NB4 (cell line): Measurements from ENCODE around the gene MED19.
A peak's percentile ranks its signal among the peaks of the same experiment; 100 is the strongest.

Source experiments
- DNase-seq: peaks from one replicate; pipeline ENCODE4 v3.0.0; 2010; ENCODE audit warnings: low read depth
- H3K4me3 ChIP-seq: one replicate; pipeline ENCODE4 v1.5.1; 2011; ENCODE audit warnings: mild to moderate bottlenecking, low read depth, low read length, moderate library complexity
- MYC ChIP-seq: IDR thresholded peaks from 2 replicates; pipeline ENCODE4 v1.6.1; 2011; ENCODE audit warnings: low read depth, low read length
- POLR2A ChIP-seq: IDR thresholded peaks from 2 replicates; pipeline ENCODE4 v1.6.1; 2011; ENCODE audit warnings: mild to moderate bottlenecking; ENCODE audit not compliant: insufficient read length; ENCODE audit errors: extremely low read depth
- TF ChIP-seq, protein P1 (sequence below): IDR thresholded peaks from one replicate; pipeline ENCODE4 v1.5.1; 2012; ENCODE audit warnings: low read depth, low read length
- TF ChIP-seq, protein P2 (sequence below): IDR thresholded peaks from 2 replicates; pipeline ENCODE4 v1.6.1; 2011; ENCODE audit warnings: low read depth, low read length

MED19 gene

GRCh38 chr11:57745206-57745605 is 33.2 kb upstream of the MED19 start:
- TF ChIP-seq POLR2A: no peak
- H3K4me3 ChIP-seq: no peak overlapping the region
- DNase-seq: no peak

DNA sequence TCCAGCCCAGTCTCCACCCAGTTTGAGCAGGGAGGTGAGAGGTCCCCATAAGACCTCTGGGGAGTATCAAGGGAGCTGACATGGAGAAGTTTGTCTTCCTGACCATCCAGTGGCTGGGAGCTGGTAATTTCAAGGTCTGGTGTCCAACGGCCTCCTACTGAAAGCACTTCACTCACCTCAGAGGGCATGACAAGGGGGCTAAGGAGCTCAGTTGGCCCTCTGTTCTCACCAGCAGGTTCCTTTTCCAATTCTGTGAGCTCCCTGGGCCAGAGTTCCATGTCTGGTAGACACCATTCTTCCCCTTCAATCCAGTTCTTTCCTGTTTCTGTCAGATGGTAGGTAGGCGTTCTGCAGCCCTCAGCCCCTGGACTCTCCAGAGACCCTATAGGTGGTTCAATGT is 32.3 kb upstream of the MED19 start:
- H3K4me3 ChIP-seq: no peak overlapping the region
- DNase-seq: no peak
- no peak for TF ChIP-seq MYC
- no peak for TF ChIP-seq POLR2A
- TF ChIP-seq, protein P1, sequence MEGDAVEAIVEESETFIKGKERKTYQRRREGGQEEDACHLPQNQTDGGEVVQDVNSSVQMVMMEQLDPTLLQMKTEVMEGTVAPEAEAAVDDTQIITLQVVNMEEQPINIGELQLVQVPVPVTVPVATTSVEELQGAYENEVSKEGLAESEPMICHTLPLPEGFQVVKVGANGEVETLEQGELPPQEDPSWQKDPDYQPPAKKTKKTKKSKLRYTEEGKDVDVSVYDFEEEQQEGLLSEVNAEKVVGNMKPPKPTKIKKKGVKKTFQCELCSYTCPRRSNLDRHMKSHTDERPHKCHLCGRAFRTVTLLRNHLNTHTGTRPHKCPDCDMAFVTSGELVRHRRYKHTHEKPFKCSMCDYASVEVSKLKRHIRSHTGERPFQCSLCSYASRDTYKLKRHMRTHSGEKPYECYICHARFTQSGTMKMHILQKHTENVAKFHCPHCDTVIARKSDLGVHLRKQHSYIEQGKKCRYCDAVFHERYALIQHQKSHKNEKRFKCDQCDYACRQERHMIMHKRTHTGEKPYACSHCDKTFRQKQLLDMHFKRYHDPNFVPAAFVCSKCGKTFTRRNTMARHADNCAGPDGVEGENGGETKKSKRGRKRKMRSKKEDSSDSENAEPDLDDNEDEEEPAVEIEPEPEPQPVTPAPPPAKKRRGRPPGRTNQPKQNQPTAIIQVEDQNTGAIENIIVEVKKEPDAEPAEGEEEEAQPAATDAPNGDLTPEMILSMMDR: no peak
- TF ChIP-seq, protein P2, sequence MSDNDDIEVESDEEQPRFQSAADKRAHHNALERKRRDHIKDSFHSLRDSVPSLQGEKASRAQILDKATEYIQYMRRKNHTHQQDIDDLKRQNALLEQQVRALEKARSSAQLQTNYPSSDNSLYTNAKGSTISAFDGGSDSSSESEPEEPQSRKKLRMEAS: no peak

GRCh38 chr11:57742087-57742452 is 30.1 kb upstream of the MED19 start:
- peak; percentile 57 for DNase-seq
- TF ChIP-seq POLR2A (no peak), MYC (no peak)
- TF ChIP-seq, protein P2: no peak; the same call in 1 of the 2 replicates
- TF ChIP-seq, protein P1: no peak
- peak overlapping the region; percentile 95 for H3K4me3 ChIP-seq

DNA sequence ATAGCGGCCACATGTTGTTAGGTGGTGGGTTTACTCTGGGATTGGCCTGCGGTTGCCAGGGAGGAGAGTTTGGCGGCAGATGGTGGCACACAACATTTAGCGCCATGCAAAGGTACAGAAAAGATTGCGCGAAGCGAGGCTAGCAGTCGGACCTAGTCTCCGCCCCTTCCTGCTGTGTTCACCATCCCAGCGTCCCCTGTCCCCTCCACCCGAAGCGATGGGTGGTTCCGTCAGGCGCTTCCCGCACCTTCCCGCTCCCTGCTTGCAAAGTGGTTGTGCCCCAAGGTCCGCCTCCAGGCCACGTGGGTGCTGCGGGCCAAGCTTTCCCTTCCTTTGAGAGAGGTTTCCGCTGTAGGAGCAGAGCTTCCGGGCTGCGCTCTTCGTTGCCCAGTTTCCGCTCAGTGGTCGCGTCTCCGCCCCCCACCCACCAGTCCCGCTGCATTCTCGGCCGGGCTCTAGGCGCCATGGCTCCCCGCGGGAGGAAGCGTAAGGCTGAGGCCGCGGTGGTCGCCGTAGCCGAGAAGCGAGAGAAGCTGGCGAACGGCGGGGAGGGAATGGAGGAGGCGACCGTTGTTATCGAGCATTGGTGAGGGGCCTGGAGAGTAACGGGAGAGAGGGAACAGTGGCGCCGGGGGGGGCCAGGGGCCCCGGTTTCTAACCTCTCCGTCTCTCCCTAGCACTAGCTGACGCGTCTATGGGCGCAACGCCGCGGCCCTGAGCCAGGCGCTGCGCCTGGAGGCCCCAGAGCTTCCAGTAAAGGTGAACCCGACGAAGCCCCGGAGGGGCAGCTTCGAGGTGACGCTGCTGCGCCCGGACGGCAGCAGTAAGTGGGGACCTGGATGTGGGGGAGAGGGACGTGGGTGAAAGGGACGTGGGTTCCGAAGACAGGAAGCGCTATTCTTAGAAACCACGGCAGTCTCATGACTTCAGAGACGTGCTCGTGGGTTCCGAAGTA is 29.4 kb upstream of the MED19 start, which contains the start of gene SELENOH:
Gene SELENOH (plus strand): TSS at position 360 of the 955 bp plus-strand sequence. CDS start 105 bp downstream, at position 465.
- peak within 1 kb of the TSS; percentile 95 for H3K4me3 ChIP-seq
- peak; percentile 100 for DNase-seq
- TF ChIP-seq POLR2A (peak; percentile 91), MYC (peak; percentile 99)
- TF ChIP-seq, protein P2: peak; percentile 100
- TF ChIP-seq, protein P1: no peak

DNA sequence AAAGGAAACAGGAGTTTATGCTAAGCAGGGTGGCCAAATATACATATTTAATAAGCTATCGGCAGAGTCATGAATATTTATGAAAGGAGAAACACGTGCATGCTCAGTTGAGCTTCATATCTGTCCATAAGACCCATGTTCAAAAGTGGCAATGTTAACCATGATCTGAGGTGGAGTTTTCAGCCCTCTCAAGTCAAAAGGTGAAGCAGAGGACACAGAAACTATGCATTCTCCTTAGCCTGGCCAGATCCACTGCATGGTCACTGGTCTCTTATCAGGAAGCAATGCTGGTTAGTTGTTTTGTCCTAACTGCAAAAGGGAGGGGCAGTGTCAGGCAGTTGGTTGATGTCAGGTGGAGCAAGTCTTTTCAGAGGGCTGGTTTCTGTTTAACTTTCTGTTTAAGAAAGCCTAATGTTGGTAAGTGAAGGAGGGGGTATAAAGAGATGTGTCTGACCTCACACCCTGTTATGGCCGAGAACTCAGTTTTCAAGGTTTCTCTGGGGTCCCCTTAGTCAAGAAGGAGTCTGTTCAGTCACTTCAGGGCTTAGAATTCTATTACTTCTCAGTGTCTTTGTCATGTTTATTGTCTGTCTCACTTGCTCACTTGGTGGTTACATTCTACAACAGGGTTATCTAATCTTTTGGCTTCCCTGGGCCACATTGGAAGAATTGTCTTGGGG is 23.7 kb upstream of the MED19 start:
- TF ChIP-seq, protein P1: no peak
- no peak for TF ChIP-seq MYC
- TF ChIP-seq POLR2A: no peak
- TF ChIP-seq, protein P2: no peak
- H3K4me3 ChIP-seq: no peak overlapping the region
- no peak for DNase-seq

DNA sequence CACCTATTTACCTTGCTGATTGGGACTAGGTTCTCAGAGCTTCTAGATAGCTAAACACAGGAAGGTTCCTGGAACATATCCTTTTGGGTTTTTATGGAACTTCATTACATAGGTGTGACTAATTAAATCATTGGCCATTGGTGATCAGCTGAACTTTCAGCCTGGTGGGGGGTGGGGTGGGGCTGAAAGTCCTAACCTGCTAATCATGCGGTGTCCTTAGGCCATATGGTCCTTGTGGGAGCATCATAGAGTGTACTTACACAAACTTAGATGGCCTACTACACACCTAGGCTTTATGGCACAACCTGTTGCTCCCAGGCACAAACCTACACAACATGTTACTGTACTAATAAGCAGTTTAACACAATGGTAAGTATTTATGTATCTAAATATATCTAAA is 20.6 kb upstream of the MED19 start:
- no peak overlapping the region for H3K4me3 ChIP-seq
- DNase-seq: no peak
- TF ChIP-seq POLR2A (no peak), MYC (no peak)
